NB4 (cell line): Measurements from ENCODE around the gene CYP46A1.

Source experiments
- MAX ChIP-seq: IDR thresholded peaks from 2 replicates; pipeline ENCODE4 v1.6.1; 2011; ENCODE audit warnings: low read depth, low read length
- POLR2A ChIP-seq: IDR thresholded peaks from 2 replicates; pipeline ENCODE4 v1.6.1; 2011; ENCODE audit warnings: mild to moderate bottlenecking; ENCODE audit not compliant: insufficient read length; ENCODE audit errors: extremely low read depth
- TF ChIP-seq, protein P1 (sequence below): IDR thresholded peaks from one replicate; pipeline ENCODE4 v1.5.1; 2012; ENCODE audit warnings: low read depth, low read length

DNA sequence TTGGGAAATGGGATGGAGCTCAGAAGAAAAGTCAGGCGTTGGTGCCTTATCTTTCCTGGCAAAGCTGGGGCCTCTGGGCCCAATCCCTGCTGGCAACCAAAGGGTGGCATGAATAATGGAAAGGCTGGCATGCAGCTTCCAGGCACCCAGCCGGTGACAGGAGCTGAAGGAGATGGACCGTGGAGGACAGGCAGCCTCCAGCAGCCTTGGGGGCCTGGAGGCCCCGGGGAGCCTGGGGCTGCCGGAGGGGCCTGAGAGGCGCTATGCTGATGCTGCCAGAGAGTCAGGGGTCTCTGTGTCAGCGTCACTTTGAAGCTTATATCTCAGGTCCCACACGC, 70.9 kb downstream of the CYP46A1 start:
- TF ChIP-seq POLR2A (no peak), MAX (no peak)
- TF ChIP-seq, protein P1, sequence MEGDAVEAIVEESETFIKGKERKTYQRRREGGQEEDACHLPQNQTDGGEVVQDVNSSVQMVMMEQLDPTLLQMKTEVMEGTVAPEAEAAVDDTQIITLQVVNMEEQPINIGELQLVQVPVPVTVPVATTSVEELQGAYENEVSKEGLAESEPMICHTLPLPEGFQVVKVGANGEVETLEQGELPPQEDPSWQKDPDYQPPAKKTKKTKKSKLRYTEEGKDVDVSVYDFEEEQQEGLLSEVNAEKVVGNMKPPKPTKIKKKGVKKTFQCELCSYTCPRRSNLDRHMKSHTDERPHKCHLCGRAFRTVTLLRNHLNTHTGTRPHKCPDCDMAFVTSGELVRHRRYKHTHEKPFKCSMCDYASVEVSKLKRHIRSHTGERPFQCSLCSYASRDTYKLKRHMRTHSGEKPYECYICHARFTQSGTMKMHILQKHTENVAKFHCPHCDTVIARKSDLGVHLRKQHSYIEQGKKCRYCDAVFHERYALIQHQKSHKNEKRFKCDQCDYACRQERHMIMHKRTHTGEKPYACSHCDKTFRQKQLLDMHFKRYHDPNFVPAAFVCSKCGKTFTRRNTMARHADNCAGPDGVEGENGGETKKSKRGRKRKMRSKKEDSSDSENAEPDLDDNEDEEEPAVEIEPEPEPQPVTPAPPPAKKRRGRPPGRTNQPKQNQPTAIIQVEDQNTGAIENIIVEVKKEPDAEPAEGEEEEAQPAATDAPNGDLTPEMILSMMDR: no peak
